Measurements from ENCODE around the gene GSE1. TPM values are rescaled to one million over a fixed set of nuclear protein-coding genes. Genes with fewer than 3 reads are reported as not detected.

GSE1 gene
- total and polyA plus RNA-seq, 2 experiments from 2014 or later = 27.9 to 43.5 TPM

DNA sequence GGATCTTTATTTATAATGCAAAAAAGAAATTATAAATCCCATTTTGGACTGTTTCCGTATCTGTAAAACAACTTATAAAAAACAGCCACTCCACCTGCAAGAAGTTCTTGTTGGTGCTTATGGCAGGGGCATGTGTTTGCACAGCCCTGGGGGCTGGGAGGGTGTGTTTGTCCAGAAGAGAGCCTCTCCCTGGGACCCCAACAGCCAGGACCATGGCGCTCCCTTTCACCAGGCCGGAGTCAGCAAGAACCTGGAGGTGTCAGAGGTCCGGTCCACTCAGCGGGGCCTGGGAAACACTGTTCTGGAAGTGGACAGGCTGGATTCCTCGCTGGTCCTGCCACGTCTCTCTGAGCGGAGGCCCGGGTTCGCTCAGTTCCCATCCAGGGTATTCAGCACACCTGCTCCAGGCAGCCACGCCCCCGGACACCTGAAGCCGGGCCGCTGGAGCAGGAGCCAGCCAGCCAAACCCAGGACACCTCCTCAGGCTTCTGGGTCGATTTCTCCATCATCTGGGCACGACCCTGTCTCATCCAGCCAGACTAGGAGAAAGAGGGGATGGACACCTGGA, 94.5 kb downstream of the GSE1 start:
- no peaks in the 10 kb centered on the region for H4K20me1 ChIP-seq (ENCODE audit: insufficient read depth, poor library complexity, severe bottlenecking)
- H2AFZ ChIP-seq = no peak overlapping the region
- TF ChIP-seq CTCF (IDR thresholded peaks at IDR 0.05; ENCODE audit: poor library complexity) = no peak
- no peak for TF ChIP-seq EZH2 (IDR thresholded peaks at IDR 0.05; ENCODE audit: borderline replicate concordance)
- TF ChIP-seq EZH2phosphoT487 (IDR thresholded peaks at IDR 0.05; ENCODE audit: low read depth, severe bottlenecking, unreplicated experiment) = no peak
- H3K4me2 ChIP-seq = no peak overlapping the region
- no peaks in the 10 kb centered on the region for H3K79me2 ChIP-seq
- H3K4me1 ChIP-seq (ENCODE audit: insufficient read depth) = no peaks in the 10 kb centered on the region
- no peak for DNase-seq (ENCODE audit: low spot score)
- no peak overlapping the region for H3K4me3 ChIP-seq
- 73% methylated on average over 16 of the region's 16 CpGs for WGBS (ENCODE audit: low lambda C conversion rate, missing lambda C conversion rate)
- H3K27me3 ChIP-seq = no peaks in the 10 kb centered on the region
- H3K27ac ChIP-seq = no peak overlapping the region
- H3K36me3 ChIP-seq (replicated peaks; ENCODE audit: insufficient read depth, low read depth) = no peaks in the 10 kb centered on the region
- H3K9me2 ChIP-seq (replicated peaks; ENCODE audit: insufficient read depth) = no peaks in the 10 kb centered on the region
- H3K9me3 ChIP-seq (ENCODE audit: low read depth) = no peaks in the 10 kb centered on the region

- no peak overlapping the region for H2AFZ ChIP-seq
- WGBS (ENCODE audit: low lambda C conversion rate, missing lambda C conversion rate) = 96% methylated on average over 6 of the region's 6 CpGs
- no peak overlapping the region for H3K4me3 ChIP-seq
- no peaks in the 10 kb centered on the region for H3K9me3 ChIP-seq (ENCODE audit: low read depth)
- no peaks in the 10 kb centered on the region for H3K9me2 ChIP-seq (replicated peaks; ENCODE audit: insufficient read depth)
- H3K4me2 ChIP-seq = no peak overlapping the region
- H3K27me3 ChIP-seq = no peaks in the 10 kb centered on the region
- no peaks in the 10 kb centered on the region for H3K4me1 ChIP-seq (ENCODE audit: insufficient read depth)
- no peak overlapping the region for H3K27ac ChIP-seq
- no peak for TF ChIP-seq EZH2 (IDR thresholded peaks at IDR 0.05; ENCODE audit: borderline replicate concordance)
- TF ChIP-seq EZH2phosphoT487 (IDR thresholded peaks at IDR 0.05; ENCODE audit: low read depth, severe bottlenecking, unreplicated experiment) = no peak
- TF ChIP-seq CTCF (IDR thresholded peaks at IDR 0.05; ENCODE audit: poor library complexity) = no peak
- no peak for DNase-seq (ENCODE audit: low spot score)
- no peaks in the 10 kb centered on the region for H4K20me1 ChIP-seq (ENCODE audit: insufficient read depth, poor library complexity, severe bottlenecking)
- no peaks in the 10 kb centered on the region for H3K79me2 ChIP-seq
- no peaks in the 10 kb centered on the region for H3K36me3 ChIP-seq (replicated peaks; ENCODE audit: insufficient read depth, low read depth)
These were observed 95.2 kb downstream of the GSE1 start for GRCh38 chr16:85708338-85708737.

DNA sequence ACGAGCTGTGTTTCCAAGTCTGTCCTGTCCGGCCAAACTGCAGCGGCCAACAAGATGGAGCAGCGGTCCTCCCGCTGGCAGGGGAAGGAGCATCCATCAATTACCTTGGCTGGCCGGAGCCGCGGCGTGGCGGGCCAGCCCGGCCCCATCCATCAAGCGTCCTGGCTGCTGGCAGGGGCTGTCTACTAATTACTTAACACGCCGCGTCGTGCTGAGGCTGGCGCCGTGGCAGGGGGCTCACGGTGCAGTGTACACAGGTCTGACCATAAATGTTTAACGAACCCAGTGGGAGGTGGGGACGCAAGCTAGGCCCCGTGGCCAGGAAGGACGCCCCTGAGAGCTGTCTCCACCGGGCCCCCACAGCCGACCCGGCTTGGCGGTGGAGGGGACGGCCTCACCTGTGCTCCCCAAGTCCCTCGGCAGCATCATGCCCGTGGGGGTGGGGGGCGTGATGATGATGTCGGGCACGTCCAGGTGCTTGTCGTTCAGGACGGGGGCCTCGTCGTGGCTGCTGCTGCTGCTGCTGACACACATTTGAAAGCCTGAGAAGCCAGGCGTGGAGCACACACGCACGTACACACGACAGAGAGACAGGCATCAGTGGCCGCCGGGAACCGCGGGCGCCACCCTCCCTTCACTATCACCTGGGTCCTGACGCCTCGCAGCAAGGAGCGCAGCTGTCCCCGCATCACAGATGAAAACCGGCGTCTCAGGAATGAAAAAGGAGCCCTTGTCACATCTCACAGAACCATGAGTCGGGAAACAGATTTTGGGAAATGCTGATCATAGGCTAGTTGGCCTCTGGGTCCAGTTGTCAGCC, 96.9 kb downstream of the GSE1 start:
- H3K9me2 ChIP-seq (replicated peaks; ENCODE audit: insufficient read depth) = no peaks in the 10 kb centered on the region
- no peak for TF ChIP-seq CTCF (IDR thresholded peaks at IDR 0.05; ENCODE audit: poor library complexity)
- TF ChIP-seq EZH2 (IDR thresholded peaks at IDR 0.05; ENCODE audit: borderline replicate concordance) = no peak
- TF ChIP-seq EZH2phosphoT487 (IDR thresholded peaks at IDR 0.05; ENCODE audit: low read depth, severe bottlenecking, unreplicated experiment) = no peak
- H2AFZ ChIP-seq = no peak overlapping the region
- no peak overlapping the region for H3K4me3 ChIP-seq
- no peak for DNase-seq (ENCODE audit: low spot score)
- no peaks in the 10 kb centered on the region for H4K20me1 ChIP-seq (ENCODE audit: insufficient read depth, poor library complexity, severe bottlenecking)
- no peaks in the 10 kb centered on the region for H3K79me2 ChIP-seq
- no peak overlapping the region for H3K27ac ChIP-seq
- H3K36me3 ChIP-seq (replicated peaks; ENCODE audit: insufficient read depth, low read depth) = no peaks in the 10 kb centered on the region
- WGBS (ENCODE audit: low lambda C conversion rate, missing lambda C conversion rate) = 93% methylated on average over 52 of the region's 53 CpGs
- no peak overlapping the region for H3K4me2 ChIP-seq
- H3K4me1 ChIP-seq (ENCODE audit: insufficient read depth) = no peaks in the 10 kb centered on the region
- H3K27me3 ChIP-seq = no peaks in the 10 kb centered on the region
- no peaks in the 10 kb centered on the region for H3K9me3 ChIP-seq (ENCODE audit: low read depth)
